Cortex of kidney (tissue), 1 donor: ENCODE results near the gene PPDPF.

Experiments
- DNase-seq: peaks from one replicate; lab custom pipeline; 2025; lab: John Stamatoyannopoulos, UW

The PPDPF gene

DNA sequence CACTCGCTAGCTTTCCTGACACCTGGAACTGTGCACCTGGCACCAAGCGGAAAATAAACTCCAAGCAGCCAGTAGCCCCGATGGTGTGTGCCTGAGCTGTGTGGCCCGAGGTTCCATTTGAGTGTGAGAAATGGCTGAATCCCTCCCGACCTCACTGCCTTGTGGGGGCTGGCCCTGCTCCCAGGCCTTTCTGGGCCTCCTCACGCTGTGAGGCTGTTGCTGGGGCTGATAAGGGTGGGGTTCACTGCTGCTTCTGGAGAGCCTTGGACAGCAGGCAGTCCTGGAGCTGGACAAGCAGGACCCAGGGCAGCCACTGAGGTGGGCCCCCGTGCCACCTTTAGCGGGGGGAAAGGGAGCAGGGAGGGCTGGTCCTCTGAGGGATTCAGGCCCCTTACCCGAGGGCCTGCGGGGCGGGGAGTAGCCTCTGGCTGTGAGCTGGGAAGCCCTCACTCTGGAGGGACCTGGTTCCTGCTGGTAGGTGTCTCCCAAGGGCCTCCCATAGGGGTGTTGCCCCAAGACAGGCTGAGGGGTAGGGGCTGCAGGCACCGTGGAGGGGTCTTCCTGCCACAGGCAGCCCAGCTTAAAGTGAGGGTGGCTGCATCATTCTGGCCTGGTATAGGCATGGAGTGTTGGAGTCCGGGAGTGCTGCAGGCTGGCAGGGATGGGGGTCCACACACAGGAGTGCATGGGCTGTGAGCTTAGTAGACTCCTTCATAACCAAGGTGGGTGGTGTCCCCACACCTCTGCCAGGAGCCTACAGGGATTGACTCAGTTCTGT, 1.7 kb downstream of the PPDPF start:
- no peak for DNase-seq

DNA sequence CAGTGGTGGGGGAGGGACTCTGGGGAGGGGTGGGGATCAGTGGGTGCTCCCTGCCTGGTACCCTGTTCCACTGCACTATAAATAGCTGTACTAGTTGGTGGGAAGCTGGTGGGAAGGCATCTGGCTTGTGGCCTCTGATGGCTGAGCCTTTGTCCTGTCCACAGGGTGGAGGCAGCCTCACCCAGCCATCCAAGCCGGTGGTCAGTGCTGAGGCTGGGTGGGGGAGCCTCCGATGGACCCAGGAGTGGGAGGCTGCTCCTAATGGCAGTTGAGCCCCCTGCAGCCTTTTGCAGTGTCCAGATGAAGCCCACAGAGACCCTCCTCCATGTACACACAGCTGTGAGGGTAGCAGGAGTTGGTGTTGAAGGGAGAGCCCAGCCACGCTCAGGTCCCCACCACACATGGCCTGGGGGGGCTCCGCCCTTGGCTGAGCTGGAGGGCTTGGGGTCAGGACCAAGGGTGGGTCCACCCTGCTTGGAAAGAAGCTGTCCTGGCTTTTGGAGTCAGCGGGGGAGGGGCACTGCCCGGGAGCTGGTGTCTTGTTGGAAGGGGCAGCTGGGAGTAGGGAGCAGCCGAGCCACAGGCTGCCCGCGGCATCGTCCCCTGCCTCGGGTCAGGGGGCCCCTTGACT, 2.5 kb downstream of the PPDPF start:
- DNase-seq = no peak

DNA sequence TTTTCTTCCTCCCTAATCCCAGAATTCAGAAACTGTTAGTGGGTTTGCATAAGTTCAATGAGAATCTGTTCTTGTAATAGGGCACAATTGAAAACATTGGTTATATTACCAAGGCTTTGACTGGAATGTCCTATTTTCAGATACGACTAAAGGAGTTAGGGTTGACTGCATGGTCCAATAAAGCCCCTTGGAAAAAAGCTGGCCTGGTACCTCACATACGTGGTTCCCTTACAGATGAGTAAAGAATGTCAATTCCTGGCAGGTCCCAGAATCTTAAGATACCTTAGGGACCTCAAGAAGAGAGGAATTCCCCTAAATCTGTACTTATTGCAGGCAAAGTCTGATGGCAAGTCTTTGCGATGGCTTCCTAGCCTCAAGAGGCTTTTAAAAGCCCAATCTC, 4.6 kb downstream of the PPDPF start:
- DNase-seq = no peak

GRCh38 chr20:63525971-63526370, 5.4 kb downstream of the PPDPF start:
- no peak for DNase-seq

DNA sequence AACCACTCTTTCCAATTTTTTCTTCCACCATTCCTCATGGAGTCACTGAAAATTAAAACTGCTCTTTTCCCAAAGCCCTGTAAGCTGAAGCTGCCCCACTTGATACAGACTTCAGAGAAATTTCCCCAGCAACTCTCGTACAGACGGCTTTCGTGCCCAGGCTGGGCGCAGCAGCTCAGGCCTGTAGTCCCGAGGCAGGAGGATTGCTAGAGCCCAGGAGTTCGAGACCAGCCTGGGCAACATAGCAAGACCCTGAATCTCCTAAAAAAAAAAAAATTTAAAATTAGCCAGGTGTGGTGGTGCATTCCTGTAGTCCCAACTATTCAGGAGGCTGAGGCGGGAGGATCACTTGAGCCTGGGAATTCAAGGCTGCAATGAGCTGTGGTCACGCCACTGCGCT, 6.6 kb downstream of the PPDPF start:
- DNase-seq = no peak

- DNase-seq = no peak
Measured at GRCh38 chr20:63529180-63529860, 8.8 kb downstream of the PPDPF start.

- no peak for DNase-seq
Measured at GRCh38 chr20:63529861-63530787, 9.6 kb downstream of the PPDPF start.

DNA sequence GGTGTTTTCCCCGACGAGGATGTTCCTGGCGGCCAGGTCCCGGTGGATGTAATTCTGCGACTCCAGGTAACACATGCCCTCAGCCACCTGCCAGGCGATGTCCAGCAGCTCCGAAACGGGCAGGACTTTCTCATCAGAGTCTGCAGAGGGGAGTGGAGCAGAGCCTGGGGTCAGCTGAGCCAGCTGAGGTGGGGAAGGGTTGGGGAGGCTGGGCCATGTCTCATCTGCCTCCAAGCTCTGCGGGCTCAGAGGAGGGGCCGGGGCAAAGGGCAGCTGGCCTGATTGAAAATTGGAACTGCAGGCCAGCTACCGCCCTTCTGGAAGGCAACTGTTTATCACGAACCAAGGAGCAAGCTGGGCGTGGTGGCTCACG, 10.2 kb downstream of the PPDPF start:
- DNase-seq = no peak

- no peak for DNase-seq
Measured at GRCh38 chr20:63531686-63532448, 11.3 kb downstream of the PPDPF start.

DNA sequence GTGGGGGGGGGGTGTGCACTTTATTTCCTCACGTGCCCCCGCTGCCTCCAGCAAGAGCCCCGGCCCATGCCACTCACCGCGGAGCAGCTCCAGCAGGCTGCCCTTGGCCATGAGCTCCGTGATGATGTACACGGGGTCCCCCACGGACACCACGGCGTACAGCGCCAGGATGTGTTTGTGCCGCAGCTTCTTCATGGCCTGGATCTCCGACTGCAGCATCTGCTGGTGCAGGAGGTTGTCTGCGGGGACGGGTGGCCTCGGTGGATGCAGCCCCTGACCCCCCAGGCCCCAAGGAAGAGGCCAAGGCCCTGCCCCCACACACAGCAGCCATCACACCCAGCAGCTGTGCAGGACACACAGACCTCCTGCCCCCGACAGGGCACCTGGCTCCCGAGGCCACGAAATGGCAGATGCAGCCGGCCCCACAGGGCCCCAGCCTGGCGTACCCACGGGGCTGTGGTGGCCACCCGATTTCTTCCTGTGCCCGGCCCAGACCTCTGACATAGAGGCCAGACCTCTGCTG, 11.9 kb downstream of the PPDPF start:
- DNase-seq = no peak

DNA sequence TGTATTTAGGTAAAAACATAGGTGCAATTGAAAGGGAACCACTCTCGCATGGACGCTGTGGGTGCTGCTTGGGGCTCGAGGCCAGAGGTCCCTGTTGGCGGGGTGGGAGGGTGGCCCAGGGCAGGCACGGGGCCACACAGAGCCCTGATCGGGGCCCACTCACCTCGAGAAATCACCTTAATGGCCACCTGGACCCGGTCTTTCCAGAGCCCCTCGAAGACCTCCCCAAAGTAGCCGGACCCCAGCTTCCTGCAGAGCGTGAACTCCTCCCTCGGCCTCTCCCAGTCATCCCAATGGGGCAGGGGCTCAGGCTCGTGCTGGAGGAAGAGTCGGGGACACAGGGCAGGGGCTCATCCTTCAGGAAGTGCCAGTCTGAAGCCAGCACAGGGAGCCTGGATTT, 12.8 kb downstream of the PPDPF start:
- DNase-seq = no peak

GRCh38 chr20:63533871-63534393, 13.4 kb downstream of the PPDPF start:
- DNase-seq = no peak

GRCh38 chr20:63534427-63534830, 13.9 kb downstream of the PPDPF start:
- no peak for DNase-seq

GRCh38 chr20:63534831-63535651, 14.5 kb downstream of the PPDPF start:
- no peak for DNase-seq

DNA sequence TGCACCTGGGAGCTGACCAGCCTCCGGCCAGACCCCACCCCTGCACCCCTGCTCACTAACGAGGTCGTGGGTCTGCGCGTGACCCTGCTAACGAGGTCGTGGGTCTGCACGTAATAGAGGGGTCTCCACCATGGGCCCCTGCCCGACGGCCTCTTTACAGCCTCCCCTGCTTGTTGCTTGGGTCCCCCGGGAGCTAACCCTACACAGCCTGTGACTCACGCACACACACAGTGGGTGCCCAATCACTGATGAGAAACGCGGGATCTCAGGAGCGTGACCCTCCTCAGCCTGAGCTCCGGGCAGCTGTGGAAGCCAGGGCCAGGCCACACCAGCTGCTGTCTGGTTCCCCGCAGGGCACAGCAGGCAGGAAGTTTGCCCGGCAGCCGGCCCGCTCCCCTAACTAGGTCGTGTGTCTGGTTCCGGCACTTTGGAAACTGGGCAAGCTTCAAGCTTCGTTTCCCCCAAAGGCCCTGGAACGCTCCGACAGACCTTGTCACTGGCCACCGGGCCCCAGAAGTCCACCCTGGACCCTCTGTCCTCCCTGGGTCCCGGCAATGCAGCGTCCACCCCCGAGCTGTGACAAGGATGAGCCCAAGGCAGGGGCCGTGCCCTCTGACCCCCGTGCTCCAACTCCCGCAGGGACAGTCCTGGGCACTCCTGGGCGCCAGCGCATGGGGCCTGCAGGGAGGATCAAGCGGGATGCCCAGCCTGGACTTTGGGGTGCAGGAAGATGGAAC, 15.8 kb downstream of the PPDPF start:
- no peak for DNase-seq

DNA sequence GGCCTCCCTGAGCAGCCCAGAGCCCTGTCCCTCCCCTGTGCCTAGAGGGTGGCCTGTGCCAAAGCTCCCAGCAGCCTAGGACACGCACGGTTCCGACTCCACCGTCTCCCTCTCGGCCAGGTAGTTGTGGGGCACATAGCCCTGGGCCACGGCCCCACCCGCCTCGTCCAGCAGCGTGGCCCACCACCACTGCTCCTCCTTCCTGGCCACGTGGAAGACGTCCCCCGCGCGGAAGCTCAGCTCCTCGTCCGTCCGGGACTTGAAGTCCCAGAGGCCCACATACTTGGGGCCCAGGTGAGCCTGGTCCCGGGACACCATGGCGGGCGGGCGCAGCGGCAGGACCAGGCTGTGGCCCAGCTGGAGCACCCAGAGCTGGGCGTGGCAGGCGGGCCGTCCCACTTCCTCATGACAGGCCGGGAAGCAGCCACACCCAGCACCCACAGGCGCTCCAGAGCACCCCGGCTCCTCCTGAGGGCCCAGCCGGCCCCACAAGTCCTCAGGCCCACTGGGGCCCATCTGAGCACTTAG, 16.5 kb downstream of the PPDPF start, which contains the start of gene PTK6:
PTK6 (minus strand) TSS at position 380 of the 528 bp plus-strand sequence; CDS start at position 318, 62 bp downstream.
- no peak for DNase-seq

DNA sequence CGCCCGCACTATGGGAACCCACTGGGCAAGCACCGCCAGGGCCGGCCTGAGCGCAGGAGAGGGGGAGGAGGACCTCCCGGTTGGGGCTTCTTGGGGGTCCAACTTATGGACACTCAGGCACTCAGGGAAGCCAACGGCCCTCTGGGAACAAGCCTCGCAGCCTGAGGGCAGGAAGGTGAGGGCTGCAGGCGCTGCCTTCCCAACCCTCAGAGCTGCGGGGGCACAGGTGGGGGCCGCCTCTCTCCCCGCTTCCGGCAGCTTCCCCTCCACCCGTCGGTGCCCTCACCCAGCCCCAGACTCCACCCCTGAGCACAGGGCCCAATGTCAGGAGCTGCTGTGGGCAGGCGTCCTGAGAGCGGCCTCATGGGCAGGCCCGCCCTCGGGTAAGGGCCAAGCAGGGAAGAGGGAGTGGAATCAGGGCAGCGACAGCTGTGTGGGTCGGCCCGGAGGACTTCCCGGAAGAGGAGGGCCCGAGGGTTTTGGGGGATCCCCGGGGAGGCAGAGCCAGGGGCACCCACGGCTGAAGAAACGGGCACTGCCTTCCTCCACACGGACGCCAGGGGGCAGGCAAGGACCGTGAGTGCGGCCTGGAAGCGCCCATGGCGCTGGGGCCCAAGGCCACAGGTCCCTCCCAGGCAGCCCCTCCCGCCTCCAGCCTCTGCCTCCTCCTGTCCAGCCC, 17.1 kb downstream of the PPDPF start:
- DNase-seq = no peak
